Measurements from ENCODE around the gene TRIM44. TPM values are rescaled to one million over a fixed set of nuclear protein-coding genes. Genes with fewer than 3 reads are reported as not detected.

TRIM44 gene
- total and polyA plus RNA-seq, 12 donors = 5.5 to 89.8 (median 34.1) TPM

DNA sequence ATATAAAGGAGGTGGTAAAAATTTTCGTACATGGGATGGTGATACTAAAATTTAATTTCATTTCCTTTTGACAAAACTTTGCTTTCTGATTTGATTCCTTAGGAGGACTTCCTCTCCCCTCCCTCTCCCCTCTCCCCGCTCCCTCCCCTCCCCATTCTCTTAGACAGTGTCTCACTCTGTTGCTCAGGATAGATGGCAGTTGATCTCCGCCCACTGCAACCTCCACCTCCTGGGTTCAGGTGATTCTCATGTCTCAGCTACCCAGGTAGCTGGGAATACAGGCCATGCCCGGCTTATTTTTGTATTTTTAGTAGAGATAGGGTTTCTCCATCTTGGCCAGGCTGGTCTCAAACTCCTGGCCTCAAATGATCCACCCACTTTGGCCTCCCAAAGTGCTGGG is 15.9 kb downstream of the TRIM44 start:
- intact Hi-C loops (cut with DNase I) = no loop called here
- WGBS, 4 donors = 93 to 97% (median 93%) methylated on average over 4 of the region's 4 CpGs
- no peaks in the 10 kb centered on the region for H3K9me3 ChIP-seq (replicated peaks in 1 of 3)
- no peak overlapping the region for H3K27ac ChIP-seq
- no peaks in the 10 kb centered on the region for H3K36me3 ChIP-seq (replicated peaks in 1 of 2)
- no peak overlapping the region for H3K4me3 ChIP-seq
- peaks cover 4 to 25% of the 10 kb centered on the region in 2 donors for H3K4me1 ChIP-seq (replicated peaks in 1 of 2)
- H3K27me3 ChIP-seq = no peaks in the 10 kb centered on the region
- TF ChIP-seq, protein P1, sequence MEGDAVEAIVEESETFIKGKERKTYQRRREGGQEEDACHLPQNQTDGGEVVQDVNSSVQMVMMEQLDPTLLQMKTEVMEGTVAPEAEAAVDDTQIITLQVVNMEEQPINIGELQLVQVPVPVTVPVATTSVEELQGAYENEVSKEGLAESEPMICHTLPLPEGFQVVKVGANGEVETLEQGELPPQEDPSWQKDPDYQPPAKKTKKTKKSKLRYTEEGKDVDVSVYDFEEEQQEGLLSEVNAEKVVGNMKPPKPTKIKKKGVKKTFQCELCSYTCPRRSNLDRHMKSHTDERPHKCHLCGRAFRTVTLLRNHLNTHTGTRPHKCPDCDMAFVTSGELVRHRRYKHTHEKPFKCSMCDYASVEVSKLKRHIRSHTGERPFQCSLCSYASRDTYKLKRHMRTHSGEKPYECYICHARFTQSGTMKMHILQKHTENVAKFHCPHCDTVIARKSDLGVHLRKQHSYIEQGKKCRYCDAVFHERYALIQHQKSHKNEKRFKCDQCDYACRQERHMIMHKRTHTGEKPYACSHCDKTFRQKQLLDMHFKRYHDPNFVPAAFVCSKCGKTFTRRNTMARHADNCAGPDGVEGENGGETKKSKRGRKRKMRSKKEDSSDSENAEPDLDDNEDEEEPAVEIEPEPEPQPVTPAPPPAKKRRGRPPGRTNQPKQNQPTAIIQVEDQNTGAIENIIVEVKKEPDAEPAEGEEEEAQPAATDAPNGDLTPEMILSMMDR (IDR thresholded peaks at IDR 0.05) = no peak
- TF ChIP-seq POLR2A (IDR thresholded peaks at IDR 0.05) = no peak
- DNase-seq = no peak

GRCh38 chr11:35678975-35679374 is 16.4 kb downstream of the TRIM44 start:
- Histone ChIP-seq H3K9me3 (replicated peaks in 1 of 3) (no peaks in the 10 kb centered on the region), H3K27me3 (no peaks in the 10 kb centered on the region), H3K4me3 (no peak overlapping the region), H3K27ac (no peak overlapping the region), H3K36me3 (replicated peaks in 1 of 2) (no peaks in the 10 kb centered on the region), H3K4me1 (replicated peaks in 1 of 2) (peaks cover 4 to 30% of the 10 kb centered on the region in 2 donors)
- DNase-seq = no peak
- TF ChIP-seq, protein P1 (IDR thresholded peaks at IDR 0.05) = no peak
- TF ChIP-seq POLR2A (IDR thresholded peaks at IDR 0.05) = no peak
- intact Hi-C loops (cut with DNase I) = no loop called here
- 92 to 100% (median 97%) methylated on average over 1 of the region's 1 CpG for WGBS, 4 donors

GRCh38 chr11:35680506-35680905 is 17.9 kb downstream of the TRIM44 start:
- H3K4me1 ChIP-seq (replicated peaks in 1 of 2) = peaks cover 4 to 32% of the 10 kb centered on the region in 2 donors
- H3K27ac ChIP-seq = no peak overlapping the region
- DNase-seq = no peak
- H3K36me3 ChIP-seq (replicated peaks in 1 of 2) = peaks cover 0 to 2% of the 10 kb centered on the region in 2 donors
- no peak for TF ChIP-seq POLR2A (IDR thresholded peaks at IDR 0.05)
- no peaks in the 10 kb centered on the region for H3K27me3 ChIP-seq
- H3K4me3 ChIP-seq = no peak overlapping the region
- WGBS, 4 donors = 93 to 97% (median 95%) methylated on average over 1 of the region's 1 CpG
- H3K9me3 ChIP-seq (replicated peaks in 1 of 3) = no peaks in the 10 kb centered on the region
- intact Hi-C loops (cut with DNase I) = no loop called here

GRCh38 chr11:35681163-35681767 is 18.7 kb downstream of the TRIM44 start:
- intact Hi-C loops (cut with DNase I) = no loop called here
- no peaks in the 10 kb centered on the region for H3K27me3 ChIP-seq
- TF ChIP-seq, protein P1 (IDR thresholded peaks at IDR 0.05) = no peak
- TF ChIP-seq POLR2A (IDR thresholded peaks at IDR 0.05) = no peak
- peaks cover 4 to 25% of the 10 kb centered on the region in 2 donors for H3K4me1 ChIP-seq (replicated peaks in 1 of 2)
- no peak overlapping the region for H3K4me3 ChIP-seq
- no peak for DNase-seq
- WGBS, 4 donors = 90 to 100% (median 95%) methylated on average over 1 of the region's 1 CpG
- H3K27ac ChIP-seq = no peak overlapping the region
- no peaks in the 10 kb centered on the region for H3K9me3 ChIP-seq (replicated peaks in 1 of 3)
- H3K36me3 ChIP-seq (replicated peaks in 1 of 2) = peaks cover 0 to 9% of the 10 kb centered on the region in 2 donors
